ENCODE measurements around the gene ANO3. TPM values are rescaled to one million over a fixed set of nuclear protein-coding genes. Genes with fewer than 3 reads are reported as not detected.
"Not testable (repeated sequence)": the region's sequence is repeated elsewhere in the genome, so short reads cannot be mapped to it uniquely, and the experiment has no call there.

ANO3 gene
- polyA plus RNA-seq, 5 donors = 0.17 to 0.69 (median 0.31) TPM

DNA sequence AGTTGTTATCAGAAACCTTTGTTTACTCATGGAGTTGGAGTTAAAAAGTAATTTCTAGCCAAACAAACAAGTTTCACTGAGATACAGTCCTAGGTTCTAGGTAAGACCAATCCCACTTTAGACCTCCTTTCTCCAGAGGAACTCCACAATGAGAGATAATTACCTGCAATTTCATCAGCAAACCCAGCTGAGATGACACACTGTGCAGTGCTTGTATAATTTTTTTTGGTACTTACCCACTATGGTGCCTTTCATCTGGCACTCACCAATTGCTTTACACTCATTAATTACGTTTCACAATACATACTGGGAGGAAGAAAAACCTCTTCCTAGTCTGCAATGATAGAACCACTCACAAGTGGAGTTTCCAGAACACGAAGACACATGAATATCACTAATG is 242.0 kb downstream of the ANO3 start:
- no peak for DNase-seq

DNA sequence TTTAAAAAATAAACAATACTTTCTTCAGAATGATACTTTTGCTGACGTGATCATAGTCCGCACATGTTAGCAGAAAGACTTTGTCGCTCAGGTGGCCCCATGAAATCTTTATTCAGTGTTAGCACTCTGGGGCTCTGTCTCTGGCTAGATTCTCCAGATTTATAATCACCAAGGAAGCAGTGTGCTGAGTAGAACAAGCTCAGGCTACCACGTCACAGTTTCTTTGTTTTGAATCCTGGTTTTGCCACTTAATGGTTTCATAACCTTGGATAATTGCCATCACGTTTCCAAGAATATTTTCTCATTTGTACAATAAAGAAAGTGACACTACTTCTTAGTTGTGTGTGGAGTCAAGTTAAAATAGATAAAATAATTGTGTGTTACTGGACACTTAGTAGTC is 244.0 kb downstream of the ANO3 start:
- DNase-seq = peak in 1 of 2 donors; percentile 42

DNA sequence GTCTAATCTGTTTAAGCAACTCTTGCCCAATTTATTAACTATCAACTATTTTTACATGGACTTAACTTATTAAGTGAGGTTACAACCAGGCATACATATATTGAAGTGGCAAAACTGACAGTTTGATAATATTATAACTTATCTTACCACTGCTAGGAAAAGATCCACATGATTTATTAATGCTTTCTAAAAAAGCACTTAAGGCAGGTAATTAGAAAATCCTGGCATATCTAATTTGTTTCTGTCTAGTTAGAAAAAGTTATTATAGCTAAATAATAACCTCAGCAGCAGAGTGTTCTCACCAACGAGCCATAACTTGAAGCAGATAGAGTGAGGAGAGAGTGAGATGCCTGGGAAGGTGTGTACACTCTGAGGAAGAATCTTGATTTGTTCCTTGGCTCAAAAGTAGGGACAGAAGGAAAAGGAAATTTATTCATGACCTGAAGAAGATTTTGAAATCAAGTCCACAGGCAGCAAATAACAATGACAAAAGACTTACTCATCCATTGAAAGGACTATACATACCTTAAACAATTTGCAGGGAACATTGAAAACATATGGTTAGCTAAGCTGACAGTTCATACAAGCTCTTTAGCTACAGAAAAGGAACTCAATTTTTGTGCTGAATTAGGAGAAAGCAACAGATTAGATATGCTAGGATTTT is 247.2 kb downstream of the ANO3 start:
- no peak for DNase-seq

DNA sequence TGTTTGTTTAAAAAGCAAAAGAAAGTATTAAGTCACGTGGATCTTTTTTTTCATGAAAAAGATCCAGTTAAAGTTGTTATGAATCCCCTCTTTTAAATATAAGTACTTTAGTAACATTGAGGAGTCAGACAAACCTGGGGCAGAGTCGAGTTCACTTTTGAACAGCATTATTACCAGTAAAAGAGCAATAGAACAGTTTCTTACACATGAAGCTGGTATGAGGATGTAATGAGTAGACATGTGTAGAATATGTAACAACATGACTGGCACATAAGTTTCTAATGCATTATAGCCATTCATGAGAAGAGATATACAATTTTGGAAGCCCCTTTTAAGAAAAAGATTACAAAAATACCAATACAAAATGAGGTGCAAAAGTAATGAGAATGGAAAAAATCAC is 247.8 kb downstream of the ANO3 start:
- no peak for DNase-seq

DNA sequence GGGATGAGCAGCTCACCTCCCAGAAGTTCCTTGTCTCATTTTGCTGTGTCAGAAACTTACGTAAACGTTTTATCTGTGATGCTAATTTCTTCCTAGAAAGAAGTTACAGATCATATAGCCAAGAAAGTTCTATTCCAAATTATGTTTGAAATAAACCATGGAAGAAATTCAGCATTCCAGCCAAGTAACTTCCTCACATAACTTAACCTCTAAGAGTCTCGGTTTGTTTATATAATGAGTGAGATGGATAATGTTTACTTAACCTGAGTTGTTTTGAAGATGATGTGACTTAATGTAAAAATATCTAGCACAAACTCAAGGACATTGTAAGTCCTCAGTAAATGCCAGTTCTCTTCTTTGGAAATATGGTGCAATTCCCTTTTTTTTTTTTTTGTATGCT is 249.0 kb downstream of the ANO3 start:
- DNase-seq = no peak

DNA sequence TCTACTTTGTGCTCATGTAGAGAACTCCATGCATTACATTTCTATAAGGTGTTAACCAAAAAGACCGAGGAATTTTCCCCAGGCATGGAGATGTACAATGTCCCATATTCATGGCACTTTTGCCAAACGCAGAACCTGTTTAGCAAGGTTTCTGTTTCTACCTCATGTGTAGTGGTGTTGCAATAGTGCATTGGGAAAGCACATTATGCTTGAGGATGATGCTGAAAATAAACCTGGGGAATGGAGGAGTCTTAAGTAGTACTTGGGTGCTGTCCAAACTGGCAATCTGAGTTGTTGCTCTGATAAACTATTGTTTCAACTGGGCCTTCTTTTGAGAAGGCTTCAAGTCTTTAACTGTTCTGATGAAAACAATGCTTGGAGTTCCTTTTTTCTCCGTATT is 251.6 kb downstream of the ANO3 start:
- DNase-seq = peak in 1 of 2 donors; percentile 42

DNA sequence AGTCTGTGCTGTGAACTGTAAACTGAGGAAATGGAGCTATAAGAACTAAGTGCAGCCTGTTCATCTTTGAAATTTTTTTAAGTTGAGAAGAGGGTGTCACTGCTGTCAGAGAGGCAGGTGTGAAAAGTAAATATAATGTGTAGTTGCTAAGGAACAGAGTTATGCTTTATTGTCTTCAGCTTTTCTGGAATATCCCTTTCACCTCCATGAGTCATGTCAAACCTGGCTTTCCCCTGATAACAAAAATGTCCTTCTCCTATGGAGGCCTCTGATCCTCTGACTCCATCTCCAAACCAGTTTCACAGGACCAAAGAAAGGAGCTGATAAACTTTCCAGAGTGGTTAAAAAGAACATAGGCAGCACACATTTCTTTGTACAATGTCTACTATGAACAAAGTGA is 252.9 kb downstream of the ANO3 start:
- no peak for DNase-seq

DNA sequence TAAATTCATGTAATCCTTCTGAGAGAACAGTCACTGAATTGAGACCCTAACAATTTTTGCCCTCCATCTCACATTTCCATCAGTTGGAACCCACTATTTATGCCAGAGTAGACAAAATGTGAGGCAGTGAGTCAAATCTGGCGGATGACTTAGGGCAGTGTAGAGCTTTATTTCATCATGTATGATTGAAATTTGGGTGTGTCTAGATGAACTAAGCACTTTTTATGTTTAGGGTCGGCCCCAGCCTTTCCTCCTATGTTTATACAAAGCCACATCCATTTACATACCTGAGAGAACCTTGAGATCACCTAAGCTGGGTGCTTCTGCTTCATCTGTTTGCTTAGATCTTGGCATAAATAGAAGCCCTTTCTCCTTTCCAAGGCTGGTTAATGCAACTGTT is 255.1 kb downstream of the ANO3 start:
- DNase-seq = no peak

DNA sequence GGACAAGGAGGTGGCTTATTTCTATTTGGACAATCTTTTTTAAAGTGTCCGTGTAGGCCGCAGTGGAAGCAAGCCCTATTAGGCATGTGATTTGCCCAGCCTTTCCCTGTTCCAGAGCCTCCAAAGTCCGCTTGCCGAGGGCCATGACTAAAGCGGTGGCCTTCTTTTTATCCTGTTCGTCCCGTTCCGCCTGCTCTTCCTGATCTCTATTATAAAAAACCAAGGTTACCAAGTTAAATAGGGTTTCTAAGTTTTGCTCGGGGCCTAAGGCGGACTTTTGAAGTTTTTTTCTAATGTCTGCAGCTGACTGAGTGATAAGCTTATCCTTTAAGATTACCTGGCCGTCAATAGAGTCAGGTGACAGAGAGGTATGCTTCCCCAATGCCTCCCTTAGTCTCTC is 261.8 kb downstream of the ANO3 start:
- DNase-seq = no peak

DNA sequence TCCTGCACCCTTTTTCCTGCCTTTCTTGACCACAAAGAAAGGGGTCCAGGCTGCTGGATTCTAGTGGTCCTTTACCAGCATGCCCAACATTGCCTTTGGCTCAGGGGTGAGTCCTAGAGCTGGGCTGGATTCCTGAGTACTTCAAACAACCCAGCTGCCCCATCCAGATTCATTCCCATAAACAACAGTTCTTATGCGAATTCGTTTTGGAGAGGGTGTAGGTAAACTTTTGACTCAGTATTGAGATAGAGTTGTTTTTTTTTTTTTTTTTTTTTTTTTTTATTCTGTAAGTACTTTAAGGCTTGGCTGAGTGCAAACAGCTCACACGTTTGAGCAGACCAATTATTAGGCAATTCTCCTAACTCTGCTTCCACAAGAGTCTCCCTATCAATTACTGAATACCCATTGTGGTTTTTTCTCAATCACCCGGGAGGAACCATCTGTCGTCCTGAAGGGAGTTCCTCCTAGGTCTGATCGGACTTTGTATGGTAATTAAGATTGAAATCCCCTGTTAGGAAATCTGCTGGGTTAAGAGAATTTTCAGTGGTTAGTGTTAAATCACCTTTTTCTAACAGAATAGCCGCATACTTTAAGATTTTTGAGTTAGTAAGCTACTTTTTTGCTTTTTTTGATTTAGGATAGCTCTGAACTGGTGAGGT is 263.4 kb downstream of the ANO3 start:
- not testable (repeated sequence) for DNase-seq

DNA sequence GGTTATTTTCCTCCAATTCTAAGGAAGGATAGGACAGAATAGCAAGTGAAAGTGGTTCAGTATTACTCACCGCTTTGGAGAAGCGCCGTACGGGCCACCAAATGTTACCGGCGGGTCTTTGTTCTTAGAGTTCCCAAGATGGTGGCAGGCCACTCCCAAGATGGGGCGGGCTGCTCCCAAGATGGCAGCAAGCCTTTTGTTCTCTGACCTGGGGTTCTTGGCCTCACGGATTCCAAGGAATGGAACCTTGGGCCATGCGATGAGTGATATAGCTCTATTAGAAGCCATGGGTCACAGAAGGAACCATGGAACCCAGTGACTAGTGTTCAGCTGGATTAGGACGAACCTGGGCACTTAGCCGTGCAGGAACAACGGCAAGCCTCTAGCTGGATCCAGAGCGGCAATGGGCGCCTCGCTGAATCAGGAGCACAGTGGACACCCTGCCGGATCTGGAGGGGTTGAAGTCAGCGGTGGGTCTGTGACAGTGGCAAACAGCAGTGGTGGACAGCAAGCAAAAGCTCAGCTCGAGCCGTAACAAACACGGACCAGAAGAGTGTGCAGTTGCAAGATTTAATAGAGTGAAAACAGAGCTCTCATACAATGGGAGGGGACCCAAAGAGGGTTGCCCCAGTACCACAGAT is 265.2 kb downstream of the ANO3 start:
- DNase-seq = not testable (repeated sequence)

DNA sequence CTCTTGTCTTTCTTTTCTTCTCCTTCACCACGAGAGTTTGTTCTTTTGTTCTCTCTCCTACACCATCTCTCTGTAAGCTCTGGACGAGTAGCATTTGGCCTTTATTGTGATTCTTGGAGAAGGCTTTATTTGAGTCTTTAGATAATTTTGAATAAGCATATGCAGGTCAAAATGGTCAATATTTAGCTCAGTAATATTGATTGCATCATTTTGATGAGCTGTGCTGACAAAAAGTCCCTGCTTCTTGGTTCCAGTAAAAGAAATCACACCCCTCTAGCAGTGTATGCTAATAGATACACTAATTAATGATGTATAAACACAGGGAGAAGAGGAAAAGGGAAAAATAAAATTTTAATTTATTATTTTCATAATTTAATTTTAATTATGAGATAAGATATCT is 266.0 kb downstream of the ANO3 start:
- DNase-seq = no peak

DNA sequence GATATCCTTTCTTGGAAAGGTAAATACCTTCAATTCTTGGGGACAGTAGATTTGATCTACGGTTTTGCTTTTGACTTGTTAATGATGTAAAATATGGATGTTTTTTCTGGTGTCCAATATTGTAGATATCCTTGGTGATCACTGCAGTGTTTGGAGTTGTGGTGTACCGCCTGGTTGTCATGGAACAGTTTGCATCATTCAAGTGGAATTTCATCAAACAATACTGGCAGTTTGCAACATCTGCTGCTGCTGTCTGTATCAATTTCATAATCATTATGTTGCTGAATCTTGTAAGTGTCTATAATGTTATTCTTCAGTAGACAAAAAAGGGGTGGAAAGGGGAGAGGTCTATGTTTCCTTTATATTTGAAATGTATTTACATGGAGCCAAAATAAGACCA is 267.5 kb downstream of the ANO3 start:
- peak in 1 of 2 donors; percentile 38 for DNase-seq

DNA sequence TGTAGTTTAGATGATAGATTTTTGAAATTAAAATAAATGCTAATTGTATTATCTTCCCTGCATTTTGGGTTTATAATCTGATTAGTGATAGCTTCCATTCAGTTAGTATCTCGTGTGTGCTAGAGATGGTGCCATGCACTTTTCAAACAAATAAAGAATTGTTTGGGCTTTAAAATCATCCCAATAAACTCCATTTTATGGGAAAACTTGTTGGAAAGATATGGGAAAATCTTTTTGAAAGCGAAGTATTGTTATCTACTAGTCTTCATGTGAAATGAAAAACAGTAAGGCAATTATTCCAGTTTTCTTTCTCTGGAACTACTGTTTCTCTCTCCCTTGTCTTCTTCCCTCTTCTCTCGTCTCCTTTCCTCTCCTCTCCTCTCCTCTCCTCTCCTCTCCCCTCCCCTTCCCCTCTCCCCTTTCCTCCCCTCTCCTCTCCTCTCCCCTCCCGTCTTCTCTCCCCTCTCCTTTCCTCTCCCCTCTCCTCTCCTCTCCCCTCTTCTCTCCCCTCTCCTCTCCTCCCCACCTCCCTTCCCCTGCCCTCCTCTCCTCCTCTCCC is 268.0 kb downstream of the ANO3 start:
- no peak for DNase-seq

DNA sequence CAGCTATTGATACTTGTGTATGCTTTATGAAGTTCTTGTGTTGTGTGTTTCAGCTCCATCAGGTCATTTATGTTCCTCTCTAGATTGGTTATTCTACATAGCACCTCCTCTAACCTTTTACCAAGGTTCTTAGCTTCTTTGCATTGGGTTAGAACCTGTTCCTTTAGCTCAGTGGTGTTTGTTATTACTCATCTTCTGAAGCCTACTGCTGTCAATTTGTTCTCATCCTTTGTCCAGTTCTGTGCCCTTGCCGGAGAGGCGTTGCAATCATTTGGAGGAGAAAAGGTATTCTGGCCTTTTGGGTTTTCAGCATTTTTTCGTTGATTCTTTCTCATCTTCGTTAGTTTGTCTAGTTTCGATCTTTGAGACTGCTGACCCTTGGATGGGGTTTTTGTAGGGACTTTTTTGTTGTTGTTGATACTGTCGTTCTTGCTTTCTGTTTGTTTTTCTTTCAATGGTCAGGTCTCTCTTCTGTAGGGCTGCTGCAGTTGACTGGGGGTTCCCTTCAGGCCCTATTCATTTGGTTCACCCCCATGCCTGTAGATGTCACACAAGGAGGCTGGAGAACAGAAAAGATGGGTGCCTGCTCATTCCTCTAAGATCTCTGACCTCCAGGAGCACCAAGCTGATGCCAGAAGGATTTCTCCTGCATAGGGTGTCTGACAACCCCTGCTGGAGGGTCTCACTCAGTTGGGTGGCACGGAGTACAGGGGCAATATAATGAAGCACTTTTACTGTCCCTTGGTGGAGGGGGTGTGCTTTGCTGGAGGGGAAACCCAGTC is 276.0 kb downstream of the ANO3 start:
- no peak for DNase-seq

DNA sequence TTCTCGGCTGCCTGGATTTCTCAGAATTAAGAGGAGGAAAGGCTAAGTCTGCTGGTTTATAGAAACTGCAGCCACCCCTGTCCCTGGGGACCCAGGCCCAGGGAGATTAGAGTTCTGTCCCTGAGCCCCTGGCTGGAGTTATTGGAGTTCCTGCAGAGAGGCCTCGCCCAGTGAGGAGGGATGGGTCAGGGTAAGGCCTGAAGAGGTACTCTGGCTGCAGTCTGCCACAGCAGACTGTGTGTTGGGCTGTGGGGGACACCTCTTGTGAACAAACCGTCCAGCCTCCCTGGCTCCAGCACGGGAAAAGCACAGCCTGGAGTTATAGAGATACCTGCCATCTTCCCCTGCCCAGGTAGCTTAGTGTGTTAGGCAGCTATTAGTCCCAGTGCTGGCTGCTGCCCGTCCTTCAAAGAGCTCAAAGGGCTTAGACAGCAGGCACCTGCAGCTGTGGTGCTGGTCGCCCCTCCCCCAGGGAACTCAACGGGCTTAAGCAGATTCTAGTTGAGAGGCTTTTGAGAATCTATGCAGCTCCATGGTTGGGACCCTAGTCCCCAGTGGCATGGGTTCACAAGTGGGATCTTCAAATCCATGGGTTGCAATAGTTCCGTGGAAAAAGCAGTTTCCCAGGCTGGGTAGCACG is 276.7 kb downstream of the ANO3 start:
- DNase-seq = no peak

DNA sequence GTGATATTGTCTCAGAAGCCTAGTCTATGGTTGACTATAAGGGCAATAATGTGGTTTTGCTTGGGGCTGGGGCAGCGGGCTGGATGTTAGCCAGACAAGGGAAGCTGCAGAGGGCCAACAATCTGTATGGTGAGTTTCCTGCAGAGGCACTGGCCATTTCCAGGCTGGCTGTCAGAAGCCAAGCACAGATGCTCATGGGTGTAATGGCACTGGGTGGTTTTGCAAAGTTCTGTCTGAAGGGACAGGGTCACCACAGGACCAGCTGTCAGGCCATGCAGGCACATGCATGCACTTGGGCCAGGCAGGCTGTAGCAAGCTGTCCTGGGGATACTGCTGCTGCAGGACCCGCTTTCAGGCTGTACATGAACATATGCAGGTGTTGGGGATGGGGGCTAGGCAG is 281.8 kb downstream of the ANO3 start:
- no peak for DNase-seq

DNA sequence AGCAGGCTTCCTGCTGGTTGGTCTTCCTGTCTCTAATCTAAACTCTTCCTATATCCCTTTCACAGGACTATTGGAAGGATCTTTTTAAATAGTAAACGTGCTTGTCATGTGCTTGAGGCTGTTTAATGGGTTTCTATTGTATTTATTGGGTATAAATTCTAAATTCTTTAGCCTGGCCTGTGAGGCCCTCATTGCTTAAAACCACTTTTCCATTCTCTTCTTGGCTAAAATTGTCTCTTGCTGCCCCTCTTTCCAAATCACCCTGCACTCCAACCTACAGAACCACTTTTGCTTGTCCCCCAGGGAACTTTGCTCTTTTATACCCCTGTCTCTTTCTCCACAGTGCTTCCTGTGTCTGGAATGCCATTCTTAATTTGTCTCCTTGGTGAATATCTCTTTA is 286.5 kb downstream of the ANO3 start:
- no peak for DNase-seq

DNA sequence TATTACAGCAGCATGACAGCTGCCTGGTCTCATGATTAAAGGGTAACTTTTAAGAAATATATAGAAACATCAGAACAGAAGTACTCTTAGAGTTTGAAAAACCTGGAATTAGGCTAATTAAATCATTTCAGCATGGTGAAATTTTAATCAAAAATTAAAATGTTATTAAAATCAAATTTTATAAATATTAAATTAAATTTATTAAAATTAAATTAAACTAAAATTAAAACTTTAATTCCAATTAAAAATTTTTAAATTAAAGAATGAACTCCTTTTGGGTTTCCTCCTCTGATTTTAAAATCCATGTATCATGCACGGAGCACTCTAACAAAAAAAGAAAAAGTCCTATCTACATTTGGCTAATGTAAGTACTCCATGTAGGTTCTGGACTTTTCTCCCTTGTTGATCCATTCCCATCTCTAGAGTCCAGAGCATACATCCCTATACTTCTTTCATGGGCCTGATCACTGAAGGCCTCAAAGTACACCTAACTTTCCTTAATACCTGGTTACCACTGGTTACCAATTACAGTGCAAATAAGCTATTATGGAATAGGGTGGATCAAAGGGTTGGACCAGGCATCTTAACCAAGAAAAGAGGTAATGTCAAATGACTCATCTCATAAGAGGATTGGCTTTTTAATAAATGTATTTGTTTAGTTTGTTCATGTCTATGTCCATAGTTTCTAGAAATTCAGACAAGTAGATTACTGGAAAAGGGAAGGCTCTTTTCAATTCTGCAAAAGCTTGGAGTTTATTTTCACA is 288.5 kb downstream of the ANO3 start:
- no peak for DNase-seq

DNA sequence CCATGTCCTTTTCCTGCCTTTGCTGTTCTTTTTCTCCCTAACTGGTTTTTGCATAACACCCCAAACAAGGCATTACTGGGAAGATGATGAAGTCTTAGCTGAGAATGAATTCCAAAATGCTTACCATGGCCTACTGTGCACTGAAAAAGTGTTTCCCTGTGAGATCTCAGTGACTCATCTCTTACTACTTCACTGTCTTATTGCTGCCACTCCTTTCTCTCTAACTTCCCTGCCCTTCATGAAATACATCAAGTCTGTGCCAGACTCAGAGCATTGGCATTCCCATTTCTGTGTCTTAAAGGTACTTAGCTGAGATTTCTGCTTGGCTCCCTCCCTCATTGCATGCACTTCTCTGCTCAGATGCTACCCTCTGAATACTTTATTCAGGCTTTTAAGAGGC is 289.2 kb downstream of the ANO3 start:
- no peak for DNase-seq

DNA sequence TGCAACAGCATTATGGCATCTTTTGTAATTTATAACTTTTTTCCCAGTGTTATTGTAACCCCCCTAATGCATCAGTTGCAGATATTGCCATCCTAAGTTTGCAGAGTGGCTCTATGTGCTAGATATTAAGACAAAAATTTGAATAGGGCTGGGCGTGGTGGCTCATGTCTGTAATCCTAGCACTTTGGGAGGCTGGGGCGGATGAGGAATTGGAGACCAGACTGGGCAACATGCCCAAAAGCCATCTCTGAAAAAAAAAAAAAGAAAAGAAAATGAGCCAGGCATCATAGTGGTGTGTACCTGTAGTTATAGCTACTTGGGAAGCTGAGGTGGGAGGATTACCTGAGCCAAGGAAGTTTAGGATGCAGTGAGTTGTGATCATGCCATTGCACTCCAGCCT is 290.3 kb downstream of the ANO3 start:
- no peak for DNase-seq
